ENCODE data around the gene UBA3. TPM values are rescaled to one million over a fixed set of nuclear protein-coding genes. Genes with fewer than 3 reads are reported as not detected.

UBA3 gene
- total and polyA plus RNA-seq, 7 donors, result 20.5 to 59.3 (median 41.2) TPM

DNA sequence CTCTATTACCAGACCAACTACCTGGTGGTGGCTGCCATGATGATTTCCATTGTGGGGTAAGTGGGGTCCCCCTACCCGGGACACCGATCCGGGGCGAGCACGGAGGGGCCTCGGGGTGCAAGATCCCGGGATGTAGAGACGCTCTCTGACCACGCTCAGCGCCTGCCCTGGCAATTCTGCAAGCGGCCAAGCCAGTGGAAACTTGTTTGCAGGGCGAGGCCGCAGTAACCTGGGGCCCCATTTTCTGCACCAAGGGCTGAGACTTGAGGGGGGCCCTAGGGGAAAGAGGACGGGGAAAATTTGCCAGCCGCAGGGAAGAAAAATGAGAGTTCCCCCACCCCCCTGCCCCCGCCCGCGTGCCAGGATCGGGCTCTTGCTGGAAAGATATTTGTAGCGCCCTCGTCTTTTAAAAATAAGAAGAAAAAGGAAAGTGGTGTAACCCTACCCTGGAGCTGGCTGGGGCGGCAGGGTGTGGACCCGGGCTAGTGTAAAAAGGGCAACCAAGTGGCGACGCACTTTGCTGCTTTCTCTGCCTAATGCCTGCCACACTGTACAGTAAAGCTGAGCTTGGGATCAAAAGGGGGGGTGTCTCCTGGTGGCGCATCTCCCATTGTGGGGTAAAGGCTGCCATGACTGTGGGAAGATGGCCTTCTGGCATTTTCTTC is 5.1 kb upstream of the UBA3 start:
- H3K4me1 ChIP-seq, result peaks cover 68% of the 10 kb centered on the region
- DNase-seq, result peak; percentile 45 to 64

DNA sequence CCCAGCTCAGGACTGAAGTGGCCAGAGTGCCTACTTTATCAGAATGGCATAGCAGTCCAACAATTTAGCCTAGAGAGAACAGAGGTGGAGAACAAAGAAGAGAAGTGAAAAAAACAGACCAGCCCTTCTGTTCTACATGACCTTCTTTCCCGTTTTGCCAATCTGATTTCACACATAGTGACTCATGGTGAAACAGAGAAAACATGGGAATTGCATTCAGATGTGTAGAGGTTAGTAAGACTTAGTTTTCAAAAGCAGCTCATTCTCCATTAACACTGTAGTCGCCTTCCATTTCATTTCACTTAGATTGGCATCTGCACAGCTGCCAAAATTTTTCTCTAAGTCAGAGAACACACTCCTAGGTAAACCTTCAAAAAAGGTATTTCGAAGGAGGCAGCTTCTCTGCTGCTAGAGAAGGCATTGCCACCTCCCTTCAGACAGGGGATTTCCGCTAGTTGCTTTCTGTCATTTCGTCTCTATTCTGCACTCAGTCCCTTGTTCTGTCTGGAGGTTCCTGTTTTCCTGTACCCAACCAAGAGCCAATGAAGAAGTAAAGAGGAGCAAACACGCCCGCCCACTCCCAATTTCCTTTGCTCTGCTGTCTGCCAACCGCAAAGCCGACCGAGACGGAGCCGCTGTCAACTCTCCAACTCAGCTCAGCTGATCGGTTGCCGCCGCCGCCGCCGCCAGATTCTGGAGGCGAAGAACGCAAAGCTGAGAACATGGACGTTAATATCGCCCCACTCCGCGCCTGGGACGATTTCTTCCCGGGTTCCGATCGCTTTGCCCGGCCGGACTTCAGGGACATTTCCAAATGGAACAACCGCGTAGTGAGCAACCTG is 4.4 kb upstream of the UBA3 start, which contains the start of gene ARL6IP5:
Gene ARL6IP5, plus strand, starts transcription at position 612 of the 842 bp plus-strand sequence. Its CDS starts 111 bp downstream, at position 723.
- intact Hi-C loops (cut with DNase I), result loop anchor here in 1 of 2 donors (5.0 kb wide), 1 partner anchor 33 kb away; no protein-coding TSS in a partner anchor
- peaks cover 61% of the 10 kb centered on the region for H3K4me1 ChIP-seq
- H3K27me3 ChIP-seq (ENCODE audit: insufficient read depth in 3 of 3, low read length in 2 of 3), result no peaks in the 10 kb centered on the region
- TF ChIP-seq, protein P1, sequence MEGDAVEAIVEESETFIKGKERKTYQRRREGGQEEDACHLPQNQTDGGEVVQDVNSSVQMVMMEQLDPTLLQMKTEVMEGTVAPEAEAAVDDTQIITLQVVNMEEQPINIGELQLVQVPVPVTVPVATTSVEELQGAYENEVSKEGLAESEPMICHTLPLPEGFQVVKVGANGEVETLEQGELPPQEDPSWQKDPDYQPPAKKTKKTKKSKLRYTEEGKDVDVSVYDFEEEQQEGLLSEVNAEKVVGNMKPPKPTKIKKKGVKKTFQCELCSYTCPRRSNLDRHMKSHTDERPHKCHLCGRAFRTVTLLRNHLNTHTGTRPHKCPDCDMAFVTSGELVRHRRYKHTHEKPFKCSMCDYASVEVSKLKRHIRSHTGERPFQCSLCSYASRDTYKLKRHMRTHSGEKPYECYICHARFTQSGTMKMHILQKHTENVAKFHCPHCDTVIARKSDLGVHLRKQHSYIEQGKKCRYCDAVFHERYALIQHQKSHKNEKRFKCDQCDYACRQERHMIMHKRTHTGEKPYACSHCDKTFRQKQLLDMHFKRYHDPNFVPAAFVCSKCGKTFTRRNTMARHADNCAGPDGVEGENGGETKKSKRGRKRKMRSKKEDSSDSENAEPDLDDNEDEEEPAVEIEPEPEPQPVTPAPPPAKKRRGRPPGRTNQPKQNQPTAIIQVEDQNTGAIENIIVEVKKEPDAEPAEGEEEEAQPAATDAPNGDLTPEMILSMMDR (IDR thresholded peaks at IDR 0.05), result no peak
- ATAC-seq (peak; percentile 52 to 68 (median 60)), DNase-seq (peak; percentile 93 to 97)
- peak within 1 kb of the TSS; percentile 90 for H3K4me3 ChIP-seq
- WGBS, 3 donors, result 1% methylated on average over 32 of the region's 32 CpGs
- peak within 1 kb of the TSS; percentile 98 for H3K27ac ChIP-seq
- H3K36me3 ChIP-seq (ENCODE audit: insufficient read depth in 1 of 2, low read depth in 1 of 2), result peaks cover 0 to under 1% of the 10 kb centered on the region in 2 donors
- H3K9me3 ChIP-seq, result no peaks in the 10 kb centered on the region

More for the DNA sequence above, 5.1 kb upstream of the UBA3 start:
- intact Hi-C loops (cut with DNase I), result no loop called here
- Histone ChIP-seq H3K4me3 (peak overlapping the region; percentile 90), H3K9me3 (no peaks in the 10 kb centered on the region), H3K36me3 (ENCODE audit: insufficient read depth in 1 of 2, low read depth in 1 of 2) (peaks cover 0 to 8% of the 10 kb centered on the region in 2 donors), H3K27me3 (ENCODE audit: insufficient read depth in 3 of 3, low read length in 2 of 3) (no peaks in the 10 kb centered on the region), H3K27ac (peak overlapping the region; percentile 98)
- TF ChIP-seq, protein P1 (IDR thresholded peaks at IDR 0.05), result no peak
- WGBS, 3 donors, result 0 to 1% (median 0%) methylated on average over 26 of the region's 26 CpGs
- ATAC-seq, result peak; percentile 2 to 29 (median 18)

DNA sequence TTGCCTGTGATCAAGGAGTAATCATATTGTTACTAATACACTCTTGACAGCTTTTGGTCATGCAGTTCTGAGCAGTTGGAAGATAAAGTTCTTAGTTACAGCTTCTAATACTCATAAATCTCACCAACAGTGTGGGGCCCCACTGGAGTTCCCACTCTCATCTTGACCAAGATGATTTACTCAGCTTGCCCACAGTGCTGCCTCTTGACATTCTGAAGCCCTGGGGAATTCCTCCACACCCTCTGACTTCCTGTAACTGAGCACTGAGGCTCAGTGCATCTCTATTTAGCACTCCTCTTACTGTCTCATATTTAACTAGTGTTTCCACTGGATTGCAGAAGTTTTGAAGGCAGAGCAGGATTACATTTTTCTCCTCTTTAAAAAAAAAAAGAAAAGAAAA is 2.6 kb upstream of the UBA3 start:
- DNase-seq, result no peak
- no peaks in the 10 kb centered on the region for H3K9me3 ChIP-seq
- TF ChIP-seq, protein P1 (IDR thresholded peaks at IDR 0.05), result no peak
- H3K27me3 ChIP-seq (ENCODE audit: insufficient read depth in 3 of 3, low read length in 2 of 3), result no peaks in the 10 kb centered on the region
- peak; percentile 30 to 56 (median 40) for ATAC-seq
- H3K4me3 ChIP-seq, result peak overlapping the region; percentile 90
- intact Hi-C loops (cut with DNase I), result loop anchor here in 1 of 2 donors (5.0 kb wide), 1 partner anchor 34 kb away; no protein-coding TSS in a partner anchor
- H3K4me1 ChIP-seq, result peaks cover 60% of the 10 kb centered on the region
- H3K27ac ChIP-seq, result peak overlapping the region; percentile 98
- H3K36me3 ChIP-seq (ENCODE audit: insufficient read depth in 1 of 2, low read depth in 1 of 2), result no peaks in the 10 kb centered on the region

DNA sequence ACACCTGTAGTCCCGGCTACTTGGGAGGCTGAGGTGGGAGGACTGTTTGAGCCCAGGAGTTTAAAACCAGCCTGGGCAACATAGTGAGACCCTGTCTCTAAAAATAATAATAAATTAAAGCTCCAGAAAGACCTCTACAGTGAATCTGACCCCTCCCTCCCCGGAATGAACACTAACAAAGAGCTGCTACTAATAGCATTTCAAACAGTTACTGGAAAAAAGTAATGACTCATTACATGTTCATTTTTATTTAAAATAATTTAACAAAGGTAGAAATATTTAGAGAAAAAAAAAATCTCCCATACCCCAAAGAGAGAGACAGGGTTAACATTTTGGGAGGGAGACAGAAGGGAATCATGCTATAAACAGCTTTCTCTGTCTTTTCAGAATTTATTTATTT is 2.2 kb upstream of the UBA3 start:
- no peaks in the 10 kb centered on the region for H3K27me3 ChIP-seq (ENCODE audit: insufficient read depth in 3 of 3, low read length in 2 of 3)
- DNase-seq (no peak), ATAC-seq (no peak)
- no peaks in the 10 kb centered on the region for H3K9me3 ChIP-seq
- peak overlapping the region; percentile 17 for H3K4me3 ChIP-seq
- H3K27ac ChIP-seq, result peak overlapping the region; percentile 98
- TF ChIP-seq, protein P1 (IDR thresholded peaks at IDR 0.05), result no peak
- intact Hi-C loops (cut with DNase I), result loop anchor here in 1 of 2 donors (5.0 kb wide), 1 partner anchor 35 kb away; no protein-coding TSS in a partner anchor
- WGBS, 3 donors, result 41 to 71% (median 48%) methylated on average over 2 of the region's 2 CpGs
- peaks cover 58% of the 10 kb centered on the region for H3K4me1 ChIP-seq
- peaks cover 0 to 2% of the 10 kb centered on the region in 2 donors for H3K36me3 ChIP-seq (ENCODE audit: insufficient read depth in 1 of 2, low read depth in 1 of 2)
